ENCODE results near the gene HOXA6.

The HOXA6 gene

DNA sequence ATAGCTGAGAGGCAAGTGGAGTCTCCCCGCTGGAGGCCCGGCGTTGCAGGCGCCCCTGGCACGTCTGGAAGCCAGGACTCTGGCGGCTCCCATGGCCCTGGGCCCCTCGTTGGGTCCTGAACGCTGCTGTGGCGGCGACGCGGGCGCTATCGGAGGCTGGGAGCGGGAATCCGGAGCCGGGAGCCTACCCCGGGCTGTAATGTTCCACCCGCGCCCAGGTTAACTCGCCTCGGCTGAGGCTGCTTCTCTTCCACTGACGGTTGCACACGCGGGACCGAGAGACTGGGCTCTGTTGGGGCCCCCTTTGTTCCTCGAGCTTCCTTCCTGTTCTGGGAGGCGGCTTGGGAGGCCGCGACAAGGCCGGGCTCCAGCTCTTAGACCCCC lies 2.8 kb downstream of the HOXA6 start:
- no peak overlapping the region for H3K4me3 ChIP-seq (ENCODE audit: low read depth in 1 of 2, low read length in 2 of 2)

DNA sequence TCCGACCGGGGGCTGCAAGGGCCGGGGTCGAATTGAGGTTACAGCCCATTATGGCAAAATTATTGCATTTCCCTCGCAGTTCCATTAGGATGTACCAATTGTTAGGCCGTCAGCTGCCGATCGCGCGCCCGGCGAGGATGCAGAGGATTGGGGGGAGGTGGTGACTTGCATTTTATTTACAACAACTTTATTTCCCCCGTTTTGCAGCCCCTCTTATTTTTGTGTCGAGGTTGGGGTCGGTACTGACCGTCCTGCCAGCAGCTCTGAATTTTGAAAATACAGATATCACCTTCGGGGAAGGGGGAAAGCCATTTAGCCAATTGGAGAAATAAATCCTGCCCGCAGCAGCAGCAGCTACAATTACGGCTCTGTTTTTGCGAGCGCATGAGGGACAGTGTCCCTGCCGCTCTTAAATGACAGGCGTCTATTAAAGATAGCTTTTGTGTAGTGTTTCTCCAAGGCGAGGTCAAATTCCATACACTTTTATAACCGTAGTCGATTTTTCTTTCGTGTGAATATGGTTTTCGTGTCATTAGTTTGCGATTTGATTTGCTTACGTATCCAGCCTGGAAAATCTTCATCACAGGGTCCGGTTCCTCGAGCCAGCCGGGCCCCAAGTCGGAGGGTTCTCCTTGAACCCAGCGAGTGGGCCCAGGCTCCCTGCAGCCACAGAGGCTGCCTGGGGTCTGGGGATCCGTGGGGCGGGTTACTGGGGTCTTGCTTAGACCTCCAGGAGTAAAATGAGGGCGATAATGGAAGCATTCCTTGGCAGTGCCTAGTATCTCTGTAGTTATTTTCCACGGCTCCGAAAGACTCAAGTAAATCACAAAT lies 3.4 kb downstream of the HOXA6 start:
- DNase-seq, result no peak
- peaks cover 11% of the 10 kb centered on the region for H3K4me1 ChIP-seq (ENCODE audit: insufficient read depth, low read length)

More for the DNA sequence above, 2.8 kb downstream of the HOXA6 start:
- no peak overlapping the region for H3K9ac ChIP-seq (ENCODE audit: low read depth, low read length)
- peaks cover 13% of the 10 kb centered on the region for H3K36me3 ChIP-seq (ENCODE audit: insufficient read depth, low read length)
- no peaks in the 10 kb centered on the region for H3K9me3 ChIP-seq (ENCODE audit: insufficient read depth, low read length, severe bottlenecking)
- DNase-seq (no peak), ATAC-seq (ENCODE audit: insufficient read depth, low read depth) (no peak)
- H3K4me2 ChIP-seq (ENCODE audit: insufficient read depth, low read length), result no peak overlapping the region
- H3K27me3 ChIP-seq (ENCODE audit: insufficient read depth, low read length, poor library complexity), result no peaks in the 10 kb centered on the region
- H2AFZ ChIP-seq (ENCODE audit: low read depth, low read length), result no peak overlapping the region
- peaks cover 17% of the 10 kb centered on the region for H3K4me1 ChIP-seq (ENCODE audit: insufficient read depth, low read length)
- H4K20me1 ChIP-seq (ENCODE audit: insufficient read depth, low read length), result no peaks in the 10 kb centered on the region
- peaks cover 18% of the 10 kb centered on the region for H3K79me2 ChIP-seq (ENCODE audit: insufficient read depth, low read length)
- no peak overlapping the region for H3K27ac ChIP-seq (ENCODE audit: low read length)
- TF ChIP-seq, protein P1, sequence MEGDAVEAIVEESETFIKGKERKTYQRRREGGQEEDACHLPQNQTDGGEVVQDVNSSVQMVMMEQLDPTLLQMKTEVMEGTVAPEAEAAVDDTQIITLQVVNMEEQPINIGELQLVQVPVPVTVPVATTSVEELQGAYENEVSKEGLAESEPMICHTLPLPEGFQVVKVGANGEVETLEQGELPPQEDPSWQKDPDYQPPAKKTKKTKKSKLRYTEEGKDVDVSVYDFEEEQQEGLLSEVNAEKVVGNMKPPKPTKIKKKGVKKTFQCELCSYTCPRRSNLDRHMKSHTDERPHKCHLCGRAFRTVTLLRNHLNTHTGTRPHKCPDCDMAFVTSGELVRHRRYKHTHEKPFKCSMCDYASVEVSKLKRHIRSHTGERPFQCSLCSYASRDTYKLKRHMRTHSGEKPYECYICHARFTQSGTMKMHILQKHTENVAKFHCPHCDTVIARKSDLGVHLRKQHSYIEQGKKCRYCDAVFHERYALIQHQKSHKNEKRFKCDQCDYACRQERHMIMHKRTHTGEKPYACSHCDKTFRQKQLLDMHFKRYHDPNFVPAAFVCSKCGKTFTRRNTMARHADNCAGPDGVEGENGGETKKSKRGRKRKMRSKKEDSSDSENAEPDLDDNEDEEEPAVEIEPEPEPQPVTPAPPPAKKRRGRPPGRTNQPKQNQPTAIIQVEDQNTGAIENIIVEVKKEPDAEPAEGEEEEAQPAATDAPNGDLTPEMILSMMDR (IDR thresholded peaks at IDR 0.05; ENCODE audit: borderline replicate concordance, extremely low read depth, low read length, poor library complexity, severe bottlenecking), result no peak
- no peak for TF ChIP-seq EZH2 (IDR thresholded peaks at IDR 0.05; ENCODE audit: borderline replicate concordance, low read depth, low read length, severe bottlenecking)

DNA sequence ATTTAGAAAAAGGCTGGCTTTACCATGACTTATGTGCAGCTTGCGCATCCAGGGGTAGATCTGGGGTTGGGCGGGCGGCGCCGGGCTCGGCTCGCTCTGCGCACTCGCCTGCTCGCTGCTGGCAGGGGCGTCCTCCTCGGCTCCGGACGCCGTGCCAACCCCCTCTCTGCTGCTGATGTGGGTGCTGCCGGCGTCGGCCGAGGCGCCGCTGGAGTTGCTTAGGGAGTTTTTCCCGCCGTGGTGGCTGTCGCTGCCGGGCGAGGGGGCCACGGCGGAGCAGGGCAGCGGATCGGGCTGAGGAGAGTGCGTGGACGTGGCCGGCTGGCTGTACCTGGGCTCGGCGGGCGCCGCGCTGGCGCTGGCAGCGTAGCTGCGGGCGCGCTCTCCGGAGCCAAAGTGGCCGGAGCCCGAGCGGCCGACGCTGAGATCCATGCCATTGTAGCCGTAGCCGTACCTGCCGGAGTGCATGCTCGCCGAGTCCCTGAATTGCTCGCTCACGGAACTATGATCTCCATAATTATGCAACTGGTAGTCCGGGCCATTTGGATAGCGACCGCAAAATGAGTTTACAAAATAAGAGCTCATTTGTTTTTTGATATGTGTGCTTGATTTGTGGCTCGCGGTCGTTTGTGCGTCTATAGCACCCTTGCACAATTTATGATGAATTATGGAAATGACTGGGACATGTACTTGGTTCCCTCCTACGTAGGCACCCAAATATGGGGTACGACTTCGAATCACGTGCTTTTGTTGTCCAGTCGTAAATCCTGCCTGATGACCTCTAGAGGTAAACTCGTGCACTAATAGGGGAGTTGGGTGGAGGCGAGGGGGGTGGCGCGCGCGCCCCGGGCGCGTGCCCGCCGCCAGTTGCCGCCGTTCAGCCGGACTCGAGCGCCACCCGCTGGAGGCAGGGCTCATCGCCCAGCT lies 4.3 kb downstream of the HOXA6 start, which contains the start of gene HOXA5:
HOXA5 (minus strand) TSS at position 659 of the 927 bp plus-strand sequence; CDS start at position 585, 74 bp downstream.
- peaks cover 2% of the 10 kb centered on the region for H3K4me1 ChIP-seq (ENCODE audit: insufficient read depth, low read length)
- H4K20me1 ChIP-seq (ENCODE audit: insufficient read depth, low read length), result no peaks in the 10 kb centered on the region
- H3K27me3 ChIP-seq (ENCODE audit: insufficient read depth, low read length, poor library complexity), result no peaks in the 10 kb centered on the region
- H3K9ac ChIP-seq (ENCODE audit: low read depth, low read length), result no peak within 1 kb of the TSS
- H3K9me3 ChIP-seq (ENCODE audit: insufficient read depth, low read length, severe bottlenecking), result no peaks in the 10 kb centered on the region
- H3K36me3 ChIP-seq (ENCODE audit: insufficient read depth, low read length), result peaks cover 13% of the 10 kb centered on the region
- H3K27ac ChIP-seq (ENCODE audit: low read length), result no peak within 1 kb of the TSS
- H3K79me2 ChIP-seq (ENCODE audit: insufficient read depth, low read length), result peaks cover 3% of the 10 kb centered on the region
- H3K4me3 ChIP-seq (ENCODE audit: low read depth in 1 of 2, low read length in 2 of 2), result no peak within 1 kb of the TSS
- DNase-seq (no peak), ATAC-seq (ENCODE audit: insufficient read depth, low read depth) (no peak)
- no peak for TF ChIP-seq EZH2 (IDR thresholded peaks at IDR 0.05; ENCODE audit: borderline replicate concordance, low read depth, low read length, severe bottlenecking)
- TF ChIP-seq, protein P1 (IDR thresholded peaks at IDR 0.05; ENCODE audit: borderline replicate concordance, extremely low read depth, low read length, poor library complexity, severe bottlenecking), result peak; percentile 10
- H3K4me2 ChIP-seq (ENCODE audit: insufficient read depth, low read length), result no peak within 1 kb of the TSS
- no peak within 1 kb of the TSS for H2AFZ ChIP-seq (ENCODE audit: low read depth, low read length)

More for the DNA sequence above, 3.4 kb downstream of the HOXA6 start:
- Histone ChIP-seq H2AFZ (ENCODE audit: low read depth, low read length) (no peak overlapping the region), H3K4me3 (ENCODE audit: low read depth in 1 of 2, low read length in 2 of 2) (no peak overlapping the region), H3K9ac (ENCODE audit: low read depth, low read length) (no peak overlapping the region), H4K20me1 (ENCODE audit: insufficient read depth, low read length) (no peaks in the 10 kb centered on the region), H3K9me3 (ENCODE audit: insufficient read depth, low read length, severe bottlenecking) (no peaks in the 10 kb centered on the region), H3K36me3 (ENCODE audit: insufficient read depth, low read length) (peaks cover 13% of the 10 kb centered on the region), H3K79me2 (ENCODE audit: insufficient read depth, low read length) (peaks cover 12% of the 10 kb centered on the region), H3K4me2 (ENCODE audit: insufficient read depth, low read length) (no peak overlapping the region), H3K27me3 (ENCODE audit: insufficient read depth, low read length, poor library complexity) (no peaks in the 10 kb centered on the region), H3K27ac (ENCODE audit: low read length) (no peak overlapping the region)
- no peak for TF ChIP-seq EZH2 (IDR thresholded peaks at IDR 0.05; ENCODE audit: borderline replicate concordance, low read depth, low read length, severe bottlenecking)
- TF ChIP-seq, protein P1 (IDR thresholded peaks at IDR 0.05; ENCODE audit: borderline replicate concordance, extremely low read depth, low read length, poor library complexity, severe bottlenecking), result no peak
- no peak for ATAC-seq (ENCODE audit: insufficient read depth, low read depth)

Measured in DND-41 (cell line).